Measurements from ENCODE around the gene KDM6B.

- TF ChIP-seq, protein P1, sequence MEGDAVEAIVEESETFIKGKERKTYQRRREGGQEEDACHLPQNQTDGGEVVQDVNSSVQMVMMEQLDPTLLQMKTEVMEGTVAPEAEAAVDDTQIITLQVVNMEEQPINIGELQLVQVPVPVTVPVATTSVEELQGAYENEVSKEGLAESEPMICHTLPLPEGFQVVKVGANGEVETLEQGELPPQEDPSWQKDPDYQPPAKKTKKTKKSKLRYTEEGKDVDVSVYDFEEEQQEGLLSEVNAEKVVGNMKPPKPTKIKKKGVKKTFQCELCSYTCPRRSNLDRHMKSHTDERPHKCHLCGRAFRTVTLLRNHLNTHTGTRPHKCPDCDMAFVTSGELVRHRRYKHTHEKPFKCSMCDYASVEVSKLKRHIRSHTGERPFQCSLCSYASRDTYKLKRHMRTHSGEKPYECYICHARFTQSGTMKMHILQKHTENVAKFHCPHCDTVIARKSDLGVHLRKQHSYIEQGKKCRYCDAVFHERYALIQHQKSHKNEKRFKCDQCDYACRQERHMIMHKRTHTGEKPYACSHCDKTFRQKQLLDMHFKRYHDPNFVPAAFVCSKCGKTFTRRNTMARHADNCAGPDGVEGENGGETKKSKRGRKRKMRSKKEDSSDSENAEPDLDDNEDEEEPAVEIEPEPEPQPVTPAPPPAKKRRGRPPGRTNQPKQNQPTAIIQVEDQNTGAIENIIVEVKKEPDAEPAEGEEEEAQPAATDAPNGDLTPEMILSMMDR (conservative IDR thresholded peaks at IDR 0.05): no peak
- no peak for TF ChIP-seq EZH2 (IDR thresholded peaks at IDR 0.05; ENCODE audit: low read depth)
Observed at GRCh38 chr17:7835814-7836595, 2.0 kb downstream of the KDM6B start.

Data from PC-9 (cell line).